Stimulated activated CD4-positive, alpha-beta T cell treated with anti-CD3 and anti-CD28 coated beads, Interleukin-4, amount 100 ng/mL, for 24 hours (primary cell): ENCODE results near the gene NUP88.

ENCODE experiments used
- DNase-seq: peaks from one replicate; pipeline ENCODE4 v3.0.0-alpha.2; 2020

The NUP88 gene

GRCh38 chr17:5418858-5419355 lies 555 bp downstream of the NUP88 start:
- peak; percentile 79 for DNase-seq

- DNase-seq = no peak
These were observed 2.6 kb downstream of the NUP88 start for GRCh38 chr17:5416901-5417300.

DNA sequence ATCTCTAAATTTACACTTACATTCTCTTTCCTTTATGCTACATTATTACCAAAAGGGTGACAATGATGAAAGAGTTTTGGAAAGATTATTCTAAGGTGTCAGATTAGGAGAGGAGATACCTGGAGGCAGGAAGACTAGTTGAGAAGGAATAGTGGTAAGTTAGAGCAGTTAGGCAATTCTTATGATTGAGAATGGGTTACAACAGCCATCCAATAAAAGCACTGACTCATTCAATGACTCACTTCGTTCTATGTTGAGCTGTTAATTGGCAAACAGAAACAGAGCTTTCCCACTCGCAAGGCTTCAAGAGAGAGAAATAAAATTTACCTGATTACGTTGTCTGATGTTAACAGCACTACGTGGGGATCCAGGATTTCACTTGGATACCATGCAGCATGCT lies 5.8 kb downstream of the NUP88 start:
- DNase-seq = no peak

DNA sequence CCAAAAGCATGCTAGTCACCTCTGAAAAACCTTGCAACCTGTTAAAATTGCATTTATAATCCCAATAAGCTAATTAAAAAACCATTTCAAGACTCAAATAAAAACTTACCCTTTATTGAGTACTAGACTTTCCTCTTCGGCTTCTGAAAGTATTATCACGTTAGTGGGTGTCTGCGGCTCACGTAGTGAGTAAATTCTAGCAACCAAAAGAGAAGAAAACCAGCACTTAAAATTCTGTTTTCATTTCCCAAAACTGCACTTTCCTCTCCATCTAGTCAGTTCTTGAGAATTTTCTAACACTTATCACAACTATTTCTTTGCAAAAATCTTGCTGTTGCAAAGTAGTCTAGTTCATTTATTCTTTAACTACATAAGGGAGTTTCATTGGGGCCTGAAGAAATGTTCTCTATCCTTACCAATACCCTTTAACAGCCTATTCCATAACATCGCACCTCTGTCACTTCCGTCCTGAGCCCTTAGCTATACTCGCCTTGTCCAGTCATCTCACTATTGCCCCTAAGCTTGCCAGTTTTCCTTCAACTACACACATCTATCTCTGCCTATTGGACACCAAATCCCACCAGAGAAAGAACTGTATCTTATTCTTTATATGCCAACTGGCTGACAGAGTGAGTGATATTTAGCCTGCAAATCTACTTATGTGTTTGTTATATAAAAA lies 8.7 kb downstream of the NUP88 start:
- no peak for DNase-seq

GRCh38 chr17:5408186-5408585 lies 11.3 kb downstream of the NUP88 start:
- DNase-seq = no peak

- no peak for DNase-seq
These were observed 14.1 kb downstream of the NUP88 start for GRCh38 chr17:5405400-5405799.

DNA sequence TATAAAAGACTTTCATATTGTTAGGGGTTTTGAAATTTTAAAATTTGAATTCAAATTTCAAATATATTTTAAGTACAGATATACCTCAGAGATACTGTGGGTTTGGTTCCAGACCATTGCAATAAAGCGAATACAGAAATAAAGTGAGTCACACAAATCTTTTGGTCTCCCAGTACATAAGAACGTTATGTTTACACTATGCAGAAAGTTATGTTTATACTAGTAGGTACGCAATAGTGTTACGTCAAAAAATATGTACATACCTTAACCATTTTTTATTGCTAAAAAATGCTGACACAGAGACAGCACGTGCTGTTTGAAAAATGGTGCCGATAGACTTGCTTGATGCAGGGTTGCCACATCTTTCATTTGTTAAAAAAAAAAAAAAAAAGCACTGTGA lies 19.7 kb downstream of the NUP88 start:
- no peak for DNase-seq

GRCh38 chr17:5396612-5397011 lies 22.9 kb downstream of the NUP88 start:
- DNase-seq = no peak

GRCh38 chr17:5391678-5392077 lies 27.8 kb downstream of the NUP88 start:
- DNase-seq = no peak

DNA sequence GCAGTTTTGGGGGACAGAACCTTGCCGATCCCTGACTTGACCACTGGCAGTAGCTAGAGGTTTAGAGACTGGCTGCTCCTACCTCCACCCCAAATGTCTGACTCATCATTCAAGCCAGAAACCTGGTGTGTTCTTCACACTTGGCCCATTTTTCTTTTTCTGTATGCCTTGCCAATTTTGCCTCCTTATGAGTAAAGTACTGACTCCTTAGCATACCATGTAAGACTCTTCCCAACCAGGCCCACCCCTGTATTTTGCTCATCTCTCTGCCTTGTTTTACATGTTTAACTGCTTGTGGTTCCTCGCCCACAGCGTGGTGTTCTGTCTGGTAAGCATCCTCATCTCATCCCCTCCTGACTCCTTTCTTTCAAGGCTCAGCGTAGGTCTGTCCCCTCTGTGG lies 37.9 kb downstream of the NUP88 start:
- DNase-seq = no peak

GRCh38 chr17:5380491-5381135 lies 38.8 kb downstream of the NUP88 start:
- DNase-seq = no peak

- DNase-seq = no peak
These were observed 39.9 kb downstream of the NUP88 start for GRCh38 chr17:5379351-5380107.

- no peak for DNase-seq
These were observed 40.8 kb downstream of the NUP88 start for GRCh38 chr17:5378566-5379207.

DNA sequence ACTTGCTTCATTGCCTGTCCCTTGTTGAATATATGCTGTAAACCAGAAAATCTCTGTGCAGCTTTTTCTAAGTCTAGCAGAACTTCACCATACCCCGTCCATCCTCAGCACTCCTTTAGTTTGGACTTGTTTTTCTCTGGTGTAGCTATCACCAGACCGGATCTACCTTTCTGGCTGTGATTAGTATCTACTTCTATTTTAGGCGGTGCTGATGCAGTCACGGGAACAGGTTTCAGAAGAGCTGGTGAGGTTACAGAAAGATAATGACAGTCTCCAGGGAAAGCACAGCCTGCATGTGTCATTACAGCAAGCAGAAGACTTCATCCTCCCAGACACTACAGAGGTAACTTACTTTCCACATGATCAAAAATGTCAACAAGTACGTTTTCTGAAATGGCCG lies 46.4 kb downstream of the NUP88 start:
- no peak for DNase-seq

DNA sequence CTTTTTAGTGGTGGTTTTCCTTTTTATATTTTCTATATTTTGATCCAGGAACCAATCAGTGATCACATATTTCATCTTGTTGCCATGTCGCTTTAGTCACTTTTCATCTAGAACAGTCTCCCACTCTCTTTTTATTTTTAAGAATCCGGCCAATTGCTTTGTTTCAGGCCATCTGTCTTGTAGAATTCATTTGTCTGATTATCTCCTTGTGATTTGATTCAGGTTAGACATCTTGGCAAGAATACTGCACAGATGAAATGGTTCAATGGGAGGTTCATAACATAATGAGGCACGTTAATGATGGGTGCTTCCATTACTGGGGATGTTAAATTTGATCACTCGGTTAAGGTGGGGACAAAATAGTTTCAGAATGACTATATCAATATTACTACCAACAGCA lies 49.1 kb downstream of the NUP88 start:
- no peak for DNase-seq

DNA sequence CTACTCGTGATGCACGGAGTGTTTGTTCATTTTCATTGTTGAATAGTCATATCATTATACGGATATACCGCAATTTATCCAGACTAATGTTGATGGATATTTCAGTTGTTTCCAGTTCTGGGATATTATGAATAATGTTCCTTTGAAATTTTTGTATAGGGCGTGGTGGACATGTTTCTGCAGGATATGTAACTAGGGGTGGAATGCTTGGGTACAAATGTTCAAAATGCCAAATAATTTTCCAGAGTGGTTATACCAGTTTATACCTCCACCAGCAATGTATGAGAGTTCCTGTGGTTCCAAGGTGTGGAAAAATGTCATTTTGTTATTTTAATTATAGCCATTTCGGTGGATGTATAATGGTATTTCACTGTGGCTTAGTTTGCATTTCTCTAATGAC lies 53.6 kb downstream of the NUP88 start:
- DNase-seq = no peak

DNA sequence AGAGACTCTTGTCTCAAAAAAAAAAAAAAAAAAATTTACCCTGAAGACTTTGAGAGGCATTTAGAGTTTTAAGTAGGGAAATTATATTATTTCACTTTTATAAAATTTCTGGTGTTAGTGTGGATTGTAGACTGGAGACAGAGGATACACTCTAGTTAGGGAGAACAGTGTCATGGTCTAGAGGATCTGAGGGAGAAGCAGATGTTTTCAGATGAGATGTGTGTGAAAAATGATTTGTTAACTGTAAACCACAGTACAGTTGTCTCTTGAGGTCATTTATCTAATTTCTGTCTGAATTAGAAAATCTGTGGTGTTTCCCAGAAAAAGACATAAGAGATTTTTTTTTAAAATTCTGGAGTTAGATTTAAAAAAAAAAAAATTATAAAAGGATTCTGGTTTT lies 54.8 kb downstream of the NUP88 start:
- no peak for DNase-seq

DNA sequence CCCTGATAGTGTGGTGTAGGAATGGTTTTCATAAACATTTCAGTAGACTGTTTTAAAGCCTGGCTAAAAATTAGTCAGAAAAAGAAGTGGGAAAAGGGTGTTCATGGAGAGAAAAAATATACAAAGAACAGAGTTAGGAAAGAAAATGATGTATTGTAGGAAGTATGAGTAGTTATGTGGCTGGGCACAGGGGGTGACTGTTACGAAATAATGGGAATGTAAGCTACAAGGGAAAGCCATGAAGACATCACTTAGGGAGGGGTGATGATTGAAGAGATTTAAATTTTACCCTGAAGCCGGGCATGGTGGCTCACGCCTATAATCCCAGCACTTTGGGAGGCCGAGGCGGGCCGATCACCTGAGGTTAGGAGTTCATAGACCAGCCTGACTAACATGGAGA lies 55.3 kb downstream of the NUP88 start:
- no peak for DNase-seq

DNA sequence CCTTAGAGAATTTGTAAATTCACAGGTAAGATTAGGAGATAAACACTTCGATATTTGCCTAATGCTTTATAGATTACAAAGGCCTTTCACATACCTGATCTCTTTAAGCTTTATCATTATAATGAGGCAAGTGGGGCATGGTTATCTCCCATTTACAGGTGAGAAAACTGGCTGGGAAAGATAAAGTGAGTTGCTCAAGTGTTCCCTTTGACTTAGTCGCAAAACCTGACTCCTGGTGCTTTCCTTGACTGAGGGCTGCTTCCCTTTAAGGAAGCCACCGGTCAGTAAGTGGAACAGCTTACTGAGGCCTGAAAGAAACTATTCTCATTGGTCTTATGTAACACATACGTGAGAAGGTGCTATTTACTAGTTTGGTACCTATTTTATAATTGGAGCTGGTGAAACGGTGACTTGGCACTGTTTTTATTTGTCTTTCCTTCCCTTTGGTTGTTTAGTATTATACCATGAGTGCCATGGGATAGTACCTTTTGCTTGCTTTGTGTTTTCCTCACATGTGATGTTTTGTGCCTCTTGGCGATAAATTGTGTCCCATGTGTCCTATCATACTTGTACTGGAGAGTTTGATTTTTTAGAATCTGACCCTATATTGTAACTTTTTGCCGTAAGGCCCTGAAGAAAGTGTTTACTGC lies 57.2 kb downstream of the NUP88 start:
- no peak for DNase-seq

- DNase-seq = no peak
These were observed 58.0 kb downstream of the NUP88 start for GRCh38 chr17:5361426-5361825.

DNA sequence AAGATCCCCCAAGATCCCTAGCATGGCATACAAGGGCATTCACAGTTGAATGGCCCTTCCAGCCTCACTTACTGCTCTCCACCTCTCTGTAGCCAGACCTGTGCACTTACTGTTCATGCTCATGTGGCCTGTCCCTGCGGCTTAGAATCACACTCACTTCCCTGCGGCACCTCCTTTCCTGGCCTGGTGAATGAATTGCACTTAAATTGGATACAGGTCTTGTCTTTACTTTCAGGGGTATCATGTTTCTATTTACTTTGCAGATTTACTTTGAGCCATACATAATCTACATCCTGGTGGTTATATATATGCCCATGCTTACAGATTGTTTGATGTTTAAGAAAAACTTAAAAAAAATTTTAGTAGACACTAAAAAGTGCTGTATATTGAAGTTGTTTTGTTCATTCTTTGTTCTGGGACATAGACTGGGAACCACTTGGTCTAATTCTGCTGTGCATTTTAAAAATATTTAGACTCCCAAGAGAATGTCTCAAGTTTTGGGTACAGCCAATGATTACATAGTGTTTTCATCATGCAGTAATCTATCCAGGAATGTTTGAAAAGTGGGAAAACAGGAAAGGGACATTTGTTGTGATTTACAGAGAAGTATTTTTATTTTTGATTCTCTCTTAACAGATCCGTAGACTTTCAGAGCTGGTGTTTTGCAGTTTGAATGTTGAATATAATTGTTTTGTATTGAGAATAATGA lies 63.9 kb downstream of the NUP88 start:
- DNase-seq = no peak

GRCh38 chr17:5354886-5355415 lies 64.5 kb downstream of the NUP88 start:
- DNase-seq = no peak
